Fibroblast of the conjunctiva (primary cell): Measurements from ENCODE around the gene SBF2.
"Not testable (repeated sequence)": the region's sequence is repeated elsewhere in the genome, so short reads cannot be mapped to it uniquely, and the experiment has no call there.

Source experiments
- DNase-seq: peaks from one replicate; pipeline ENCODE4 v3.0.0-alpha.2; 2010; ENCODE audit warnings: low read depth

Gene SBF2

DNA sequence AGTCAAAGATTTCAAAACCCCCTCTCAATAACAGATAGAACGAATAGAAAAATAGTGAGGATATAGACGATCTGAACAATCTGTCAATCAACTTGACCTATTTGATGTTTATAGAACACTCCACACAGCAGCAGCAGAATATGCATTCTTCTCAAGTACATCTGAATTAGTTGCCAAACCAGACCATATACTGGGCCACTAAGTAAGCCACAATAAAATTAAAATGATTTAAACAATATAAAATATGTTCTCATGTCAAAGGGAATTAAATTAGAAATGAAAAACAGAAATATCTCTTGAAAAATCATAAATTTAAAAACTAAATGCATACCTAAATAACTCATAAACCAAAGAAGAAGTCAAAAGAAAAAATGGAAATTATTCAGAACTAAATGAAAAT, 229.2 kb downstream of the SBF2 start:
- DNase-seq: no peak

DNA sequence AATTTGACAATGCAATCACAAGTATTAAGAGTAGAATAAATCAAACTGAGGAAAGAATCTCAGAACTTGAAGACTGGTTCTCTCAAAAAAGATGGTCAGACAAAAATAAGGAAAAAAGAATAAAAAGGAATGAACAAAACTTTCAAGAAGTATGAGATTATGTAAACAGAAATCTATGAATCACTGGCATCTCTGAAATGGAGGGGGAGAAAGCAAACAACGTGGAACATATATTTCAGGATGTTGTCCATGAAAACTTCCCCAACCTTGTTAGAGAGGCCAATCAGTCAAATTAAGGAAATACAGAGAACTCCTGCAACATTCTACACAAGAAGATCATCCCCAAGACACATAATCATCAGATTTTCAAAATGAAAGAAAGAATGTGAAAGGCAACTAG, 235.7 kb downstream of the SBF2 start:
- DNase-seq: no peak

DNA sequence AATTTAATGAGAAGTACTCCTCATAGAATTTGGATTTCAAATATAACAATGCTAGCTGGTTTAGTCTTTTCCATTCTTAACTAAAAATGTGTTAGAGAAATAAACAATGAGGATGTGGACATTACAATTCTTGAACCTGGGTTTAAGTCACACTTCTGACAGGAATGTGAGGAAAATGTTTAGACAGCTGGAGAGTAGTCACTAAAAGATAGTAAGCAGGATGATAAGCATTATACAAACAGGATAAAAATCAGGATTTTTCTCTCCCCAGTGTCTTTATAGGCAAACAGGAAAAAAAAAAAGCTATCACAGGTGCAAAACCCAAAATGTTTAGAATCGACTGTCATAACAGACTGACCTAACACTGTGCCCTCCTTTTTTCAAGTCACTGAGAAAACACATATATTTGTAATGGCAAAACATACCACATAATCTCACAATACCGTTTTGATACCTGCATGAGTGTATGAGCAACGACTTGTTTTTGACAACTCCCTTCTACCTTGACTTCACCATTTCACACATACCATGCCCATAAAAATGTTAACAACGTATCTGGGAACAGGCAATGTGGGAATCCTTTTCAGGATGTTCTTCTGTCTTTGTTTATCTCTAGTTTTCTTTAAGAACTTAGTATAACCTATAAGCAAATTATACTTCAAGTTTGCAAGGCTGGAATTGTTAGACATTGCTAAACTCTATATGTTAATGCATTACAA, 242.0 kb downstream of the SBF2 start:
- DNase-seq: no peak

DNA sequence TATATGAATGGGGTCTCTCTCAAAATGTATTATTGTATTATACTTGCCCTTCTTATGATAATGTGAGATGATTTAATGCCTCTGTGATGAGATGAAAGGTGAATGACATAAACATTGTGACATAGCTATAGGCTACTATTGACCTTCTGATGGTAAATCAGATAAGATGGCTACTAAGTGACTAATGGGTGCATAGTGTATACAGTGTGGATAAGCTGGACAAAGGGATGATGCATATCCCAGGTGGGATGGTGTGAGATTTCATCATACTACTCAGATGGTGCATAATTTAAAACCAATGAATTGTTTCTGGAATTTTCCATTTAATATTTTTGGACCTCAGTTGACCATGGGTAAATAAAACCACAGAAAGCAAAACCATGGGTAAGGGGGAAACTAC, 243.5 kb downstream of the SBF2 start:
- DNase-seq: no peak

DNA sequence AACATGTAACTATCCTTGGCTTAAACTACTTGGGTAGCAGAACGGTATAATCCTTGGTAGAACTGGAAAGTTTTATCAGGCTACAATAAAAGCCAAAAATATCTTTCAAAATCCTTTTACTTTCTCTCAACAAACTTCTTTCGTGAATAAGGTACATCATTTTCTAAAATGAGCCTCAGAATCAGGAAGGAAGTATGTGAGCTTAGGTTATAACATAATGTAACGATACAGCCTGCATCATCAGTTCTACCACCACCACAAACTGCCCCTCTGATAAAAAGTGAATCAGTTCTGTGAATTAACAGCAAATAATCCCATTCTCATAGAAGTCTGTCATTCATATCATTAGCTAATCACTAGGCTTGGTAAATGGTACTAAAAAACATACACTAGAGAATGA, 244.3 kb downstream of the SBF2 start:
- DNase-seq: no peak

DNA sequence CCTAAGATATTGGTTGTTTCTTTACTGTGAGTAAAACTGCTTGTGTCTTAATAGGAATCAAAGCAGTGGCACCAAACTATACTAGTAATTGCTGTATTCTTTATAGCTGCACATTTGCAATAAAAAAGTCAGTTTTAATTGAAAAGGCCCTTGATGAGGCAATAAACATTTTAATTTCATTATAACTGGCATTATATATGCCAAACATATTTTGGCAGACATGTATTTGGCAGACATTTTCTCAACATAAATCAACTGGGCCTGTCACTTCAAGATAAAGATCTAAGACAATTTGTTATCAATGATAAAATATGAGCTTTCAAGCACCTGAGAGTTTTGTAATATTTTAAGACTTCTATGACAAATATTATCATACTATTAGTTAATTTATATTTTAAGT, 245.7 kb downstream of the SBF2 start:
- no peak for DNase-seq

DNA sequence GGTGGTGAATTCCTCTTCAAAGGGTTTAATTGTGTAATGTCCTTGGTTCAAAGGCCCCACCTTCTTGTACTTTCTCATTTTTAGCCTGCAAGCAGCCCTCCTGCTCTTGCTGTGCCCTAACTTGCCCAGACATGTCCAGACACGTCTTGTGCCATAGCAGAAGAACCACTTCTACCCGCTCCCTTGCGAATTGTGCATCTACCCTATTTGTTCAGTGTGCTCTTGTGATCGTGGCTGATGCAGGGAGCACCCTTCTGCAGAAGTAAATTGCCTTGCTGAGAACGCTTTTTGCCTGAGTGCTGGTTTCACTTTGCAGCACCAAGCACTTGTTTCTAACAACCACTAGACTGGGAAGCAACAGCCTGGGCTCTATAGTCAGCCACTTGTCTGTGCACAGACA, 249.4 kb downstream of the SBF2 start:
- DNase-seq: no peak

DNA sequence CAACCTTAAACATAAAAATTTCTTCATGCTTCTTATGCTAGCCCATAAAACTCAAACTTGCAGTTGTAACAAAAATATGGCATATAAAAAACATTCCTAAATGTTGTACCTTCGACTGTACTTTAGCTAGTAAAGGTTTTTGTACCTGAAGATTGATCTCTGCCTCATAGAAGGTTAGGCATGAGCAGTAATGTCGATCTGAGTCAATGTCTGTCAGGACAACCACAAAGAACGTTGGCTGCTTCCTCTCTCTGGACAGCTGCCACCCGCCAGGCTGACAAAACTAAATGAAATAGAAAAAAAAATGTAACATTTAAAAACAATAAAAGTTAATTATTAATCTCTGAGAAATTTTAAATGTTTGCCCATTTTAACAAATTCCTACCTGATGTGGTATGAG, 251.3 kb downstream of the SBF2 start:
- DNase-seq: no peak

DNA sequence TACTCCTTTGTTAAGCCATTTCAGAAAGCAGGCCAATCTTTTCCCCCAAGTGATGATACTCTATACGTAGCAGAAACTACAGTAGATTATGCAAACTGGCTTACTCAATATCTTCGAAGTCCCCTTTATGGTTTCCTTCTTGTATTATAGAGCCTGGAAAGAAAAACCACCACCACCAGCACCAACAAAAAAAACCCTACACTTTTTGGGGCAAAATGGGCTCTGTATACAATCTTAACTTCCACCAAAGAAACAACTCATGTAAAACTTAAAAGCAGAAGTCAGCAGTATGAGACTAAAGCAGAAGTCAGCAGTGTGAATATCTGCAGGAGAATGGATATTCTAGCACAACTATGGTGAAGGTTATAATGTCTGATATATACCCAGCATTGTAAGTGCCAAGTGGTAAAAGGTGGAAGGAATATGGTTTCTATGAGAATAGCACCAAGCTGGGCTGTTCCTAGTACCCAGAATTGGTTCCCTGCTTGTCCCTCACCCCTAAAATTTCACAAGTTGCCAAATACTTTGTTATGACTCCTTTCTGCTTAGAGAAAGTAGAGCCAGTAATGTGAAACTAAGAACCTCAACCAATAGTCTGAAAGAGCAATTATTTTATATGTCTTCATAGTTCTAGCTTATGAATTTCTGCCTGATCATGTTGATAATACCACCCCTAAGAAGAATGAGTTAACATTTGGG, 252.1 kb downstream of the SBF2 start:
- no peak for DNase-seq

DNA sequence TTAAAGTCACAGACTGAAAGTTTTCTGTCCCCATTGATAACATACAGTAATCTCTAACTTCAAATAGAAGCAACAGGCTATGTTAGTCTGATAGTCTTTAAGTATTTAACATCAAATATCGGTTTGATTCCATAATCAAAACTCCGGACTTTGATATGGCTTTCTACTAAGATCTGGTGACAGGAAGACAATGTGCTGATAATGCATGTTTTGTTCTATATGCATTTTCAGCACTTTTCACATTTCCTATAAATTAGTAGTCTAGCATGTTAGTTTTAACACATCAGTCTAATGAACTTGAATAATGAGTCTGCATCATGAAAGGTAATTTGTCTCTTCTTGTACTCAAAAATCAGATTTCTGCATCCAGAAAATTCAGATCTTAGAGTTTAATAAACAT, 252.7 kb downstream of the SBF2 start:
- DNase-seq: no peak

DNA sequence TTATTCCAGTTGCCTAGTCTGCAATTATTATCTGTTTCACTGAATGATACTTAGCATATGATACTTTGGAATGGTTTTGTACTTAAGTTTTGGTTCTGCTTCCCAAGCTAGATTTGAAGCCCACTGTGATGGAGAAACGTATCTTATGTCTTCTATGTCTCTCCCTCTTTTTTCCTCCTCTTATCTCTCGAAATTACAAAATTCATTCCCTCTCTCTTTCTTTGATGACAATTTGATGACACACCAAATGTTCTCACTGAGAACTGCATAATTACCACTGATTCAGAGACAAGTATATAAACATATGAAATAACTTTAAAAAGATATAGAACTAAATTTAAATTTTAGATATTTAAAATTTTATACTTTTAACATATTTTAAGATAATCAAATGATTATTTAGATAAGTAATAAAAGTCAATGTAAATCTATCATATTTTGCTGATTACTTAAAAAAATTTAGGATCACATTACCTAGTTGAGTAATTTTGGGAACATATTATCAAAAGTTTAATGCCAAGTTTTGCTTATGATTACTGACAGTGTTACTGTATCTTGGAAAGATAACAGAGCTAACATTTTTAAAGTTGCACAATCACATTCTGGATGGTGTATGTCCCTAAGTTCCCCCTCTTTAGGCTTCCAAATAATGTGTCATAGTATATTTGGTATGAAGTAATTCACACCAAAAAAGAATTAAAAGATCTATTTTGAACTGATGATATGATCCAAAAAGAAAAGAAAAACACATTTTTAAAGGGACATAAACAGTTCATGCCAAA, 255.3 kb downstream of the SBF2 start:
- no peak for DNase-seq

DNA sequence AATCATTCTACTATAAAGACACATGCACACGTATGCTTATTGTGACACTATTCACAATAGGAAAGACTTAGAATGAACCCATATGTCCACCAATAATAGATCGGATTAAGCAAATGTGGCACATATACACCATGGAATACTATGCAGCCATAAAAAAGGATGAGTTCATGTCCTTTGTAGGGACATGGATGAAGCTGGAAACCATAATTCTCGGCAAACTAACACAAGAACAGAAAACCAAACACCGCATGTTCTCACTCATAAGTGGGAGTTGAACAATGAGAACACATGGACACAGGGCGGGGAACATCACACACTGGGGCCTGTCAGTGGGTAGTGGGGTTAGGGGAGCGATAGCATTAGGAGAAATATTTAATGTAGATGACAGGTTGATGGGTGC, 258.1 kb downstream of the SBF2 start:
- DNase-seq: not testable (repeated sequence)

DNA sequence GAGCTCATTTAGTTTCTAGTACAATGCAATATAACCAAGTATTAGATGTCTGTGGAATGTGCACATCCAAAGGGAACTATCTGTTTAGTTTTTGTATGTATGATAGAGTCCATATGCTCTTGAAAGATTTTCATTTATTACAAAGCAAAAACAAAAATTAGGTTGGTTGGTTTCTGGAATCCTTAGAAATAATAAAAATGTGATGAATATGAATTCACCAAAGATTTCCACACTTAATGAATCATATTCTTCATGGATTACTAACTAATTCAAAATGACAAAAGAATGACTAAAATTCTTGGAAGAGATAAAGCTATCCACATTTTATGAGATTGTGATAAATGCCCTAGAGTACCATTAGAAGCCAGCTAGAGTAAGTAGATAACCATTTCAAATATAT, 261.1 kb downstream of the SBF2 start:
- no peak for DNase-seq

DNA sequence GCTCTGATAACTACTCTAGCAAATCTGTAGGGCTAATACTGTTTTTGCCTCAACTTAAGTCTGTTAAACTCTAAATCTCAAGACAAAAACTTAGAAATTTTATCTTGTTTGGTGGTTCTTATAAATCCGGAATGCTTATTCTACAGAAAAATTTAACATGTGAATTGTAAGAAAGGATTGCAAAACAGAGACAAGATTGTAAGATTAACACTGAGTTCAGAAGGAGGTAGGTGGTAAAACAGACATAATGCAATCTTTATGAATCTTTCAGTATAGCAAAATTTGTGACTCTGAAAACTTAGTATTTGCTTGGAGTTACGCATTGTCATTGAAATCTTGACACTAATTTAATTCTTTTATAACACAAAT, 263.9 kb downstream of the SBF2 start:
- DNase-seq: no peak

DNA sequence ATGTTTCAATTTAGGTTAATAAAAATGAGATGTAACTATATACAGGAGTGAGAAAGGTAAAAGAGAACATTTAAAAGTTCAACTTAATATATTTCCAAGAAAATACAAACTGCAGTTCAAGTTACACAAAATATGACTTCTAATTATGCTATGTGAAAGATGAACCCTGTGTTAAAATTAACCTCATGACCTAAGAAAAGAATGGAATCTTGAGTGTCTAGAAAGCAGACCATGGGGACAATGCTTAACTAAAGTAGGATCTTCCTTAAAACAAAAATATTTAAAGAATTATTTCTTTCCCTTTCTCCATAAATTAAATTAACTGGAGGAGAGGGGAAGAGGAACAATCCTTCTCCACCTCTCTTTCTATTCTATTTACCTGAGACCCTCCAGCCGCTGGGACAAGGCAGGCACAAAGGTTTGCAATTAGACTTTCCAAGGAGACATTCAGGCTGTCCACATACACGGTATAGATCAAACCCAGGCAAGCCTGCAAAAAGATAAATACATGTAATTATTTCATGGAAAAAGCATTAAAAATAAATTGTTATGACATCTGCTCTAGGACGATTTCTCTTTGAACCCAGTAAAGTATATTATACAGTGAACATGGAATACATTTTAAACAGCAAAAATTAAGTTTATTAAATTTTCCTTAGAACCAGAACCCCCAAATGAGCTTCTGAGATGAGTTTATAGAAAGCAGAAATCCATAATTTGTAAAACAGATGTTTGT, 264.5 kb downstream of the SBF2 start:
- DNase-seq: no peak

DNA sequence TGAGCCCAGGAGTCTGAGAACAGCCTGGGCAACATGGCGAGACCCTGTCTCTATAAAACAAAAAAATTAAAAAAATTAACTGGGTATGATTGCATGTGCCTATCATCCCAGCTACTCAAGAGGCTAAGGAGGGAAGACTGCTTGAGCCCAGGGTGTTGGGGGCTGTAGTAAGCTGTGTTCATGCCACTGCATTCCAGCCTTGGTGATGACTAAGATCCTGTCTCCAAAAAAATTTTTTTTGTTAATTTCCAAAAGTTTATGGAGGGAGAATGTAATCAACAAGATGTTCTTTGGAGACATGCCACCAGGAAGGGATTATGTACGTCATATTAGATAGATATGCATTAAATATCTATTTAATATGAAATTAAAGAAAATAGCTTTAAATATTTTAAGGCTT, 267.5 kb downstream of the SBF2 start:
- no peak for DNase-seq

DNA sequence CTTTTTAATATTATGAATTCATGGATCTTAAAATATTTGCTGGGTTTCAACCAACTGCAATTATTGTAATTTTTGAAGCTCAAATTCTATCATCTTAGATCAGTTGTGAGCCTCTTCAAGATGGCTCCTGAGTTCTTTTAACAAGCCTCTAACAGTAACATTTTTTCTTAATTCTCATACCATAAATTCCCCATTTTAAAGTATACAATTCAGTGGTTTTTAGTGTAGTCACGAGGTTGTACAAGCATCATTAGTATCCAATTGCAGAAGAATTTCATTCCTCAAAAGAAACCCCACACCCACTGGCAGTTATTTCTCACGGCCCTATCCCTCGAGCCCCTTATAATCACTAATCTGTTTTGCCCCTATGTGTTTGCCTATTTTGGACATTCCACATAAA, 270.8 kb downstream of the SBF2 start:
- no peak for DNase-seq

DNA sequence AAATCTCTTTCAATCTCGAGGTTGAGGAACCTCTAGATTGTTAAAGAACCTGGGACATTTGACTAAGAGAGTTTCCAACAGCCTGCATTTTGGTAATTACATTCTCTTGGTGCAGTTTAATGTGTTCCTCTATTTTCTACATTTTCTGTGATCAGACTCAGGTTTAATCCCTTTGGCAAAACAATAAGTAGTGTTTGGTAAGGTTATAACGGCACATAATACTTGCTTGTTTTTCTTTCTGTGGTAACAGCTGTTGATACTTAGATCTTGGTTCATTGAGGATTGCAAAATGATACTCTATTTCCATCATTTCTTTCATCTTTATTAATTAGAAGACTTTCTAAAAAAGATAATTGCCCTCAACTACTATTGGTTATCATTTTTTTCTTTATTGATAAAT, 271.3 kb downstream of the SBF2 start:
- peak; percentile 17 for DNase-seq

DNA sequence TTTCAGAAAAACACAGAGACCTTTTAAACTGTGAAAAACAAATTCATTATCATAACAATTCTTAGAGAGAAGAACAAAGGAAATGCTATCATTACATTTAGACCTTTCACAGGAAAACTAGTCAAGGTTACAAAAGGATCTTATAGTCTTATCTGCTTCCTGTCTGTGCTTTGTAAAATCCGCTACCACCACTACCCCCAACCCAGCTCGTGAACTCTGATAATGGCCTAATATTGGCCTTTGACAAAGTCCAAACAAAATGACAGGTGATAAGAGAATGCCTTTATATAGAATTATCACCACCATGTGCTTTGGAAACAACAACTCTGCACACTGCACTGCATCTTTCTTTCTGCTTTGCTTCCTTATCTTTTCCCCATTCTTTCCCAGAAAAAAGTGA, 272.5 kb downstream of the SBF2 start:
- no peak for DNase-seq

DNA sequence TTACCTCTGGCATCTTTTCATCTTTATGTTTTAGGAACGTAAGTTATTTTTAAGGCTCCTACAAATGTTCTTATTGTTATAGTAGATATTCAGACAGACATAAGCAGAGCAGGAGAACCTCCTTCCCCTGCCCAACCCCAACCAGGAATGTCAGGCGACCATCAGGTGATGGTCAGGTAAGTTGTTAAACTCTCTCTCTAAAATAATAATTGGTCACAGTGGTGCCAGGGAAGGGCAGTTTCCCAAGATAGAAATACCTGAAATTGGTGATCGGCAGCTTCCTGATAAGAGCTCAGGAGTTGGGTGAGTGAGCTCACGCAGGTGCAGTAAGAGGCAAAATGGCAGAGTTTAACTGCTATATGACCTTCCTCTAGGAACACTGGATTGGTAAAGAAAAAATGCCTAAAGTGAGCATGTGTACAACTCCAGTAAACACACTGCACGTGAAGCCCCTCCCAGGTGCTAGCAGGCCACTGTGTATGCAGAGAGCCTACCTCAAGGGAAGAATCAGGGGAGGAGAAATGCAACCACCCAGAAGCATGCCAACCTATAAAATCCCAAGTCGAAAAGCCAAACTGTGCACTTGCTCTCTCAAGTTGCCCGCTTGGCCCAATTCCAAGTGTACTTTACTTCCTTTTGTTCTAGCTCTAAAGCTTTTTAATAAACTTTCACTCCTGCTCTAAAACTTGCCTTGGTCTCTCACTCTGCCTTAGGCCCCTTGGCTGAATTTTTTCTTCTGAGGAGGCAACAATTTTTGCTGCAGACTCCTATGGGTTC, 273.9 kb downstream of the SBF2 start:
- DNase-seq: no peak

DNA sequence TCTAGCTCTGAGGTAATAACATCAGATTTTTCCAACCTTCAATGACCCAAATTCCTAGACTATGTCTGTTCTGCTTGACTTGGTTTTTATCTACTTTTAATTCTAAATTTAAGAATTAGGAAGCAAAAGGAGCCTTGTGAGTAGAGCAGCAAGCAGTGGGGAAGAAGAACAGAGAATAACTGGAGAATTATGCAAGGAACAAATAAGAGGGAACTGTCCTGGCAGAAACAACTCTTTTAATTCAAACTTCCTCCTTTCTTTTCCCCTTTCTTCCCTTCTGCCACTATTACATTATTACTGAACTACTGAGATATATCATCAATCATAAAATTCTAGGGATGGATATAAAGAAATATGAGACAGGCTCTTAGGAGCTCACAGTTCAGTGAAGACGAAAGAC, 276.1 kb downstream of the SBF2 start:
- DNase-seq: no peak

DNA sequence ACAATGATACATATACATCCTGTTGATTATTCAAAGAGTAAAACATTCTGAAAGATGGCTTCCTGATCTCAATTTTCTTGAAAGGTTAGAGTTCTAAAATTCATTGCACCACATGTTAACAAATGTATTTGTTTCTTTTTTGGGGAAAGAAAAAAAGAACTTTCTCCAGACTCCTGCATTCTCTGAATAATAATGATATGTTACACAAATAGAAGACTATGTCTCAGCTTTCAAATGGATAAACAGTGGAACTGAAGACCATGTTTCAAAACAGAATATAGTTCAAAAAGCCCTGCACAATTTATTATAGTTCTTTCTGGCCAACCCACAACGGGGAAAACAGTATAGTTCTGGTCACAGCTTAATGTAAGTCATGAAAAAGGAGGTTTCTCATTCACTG, 277.0 kb downstream of the SBF2 start:
- DNase-seq: no peak
